ENCODE results near the gene STEAP4. TPM values are rescaled to one million over a fixed set of nuclear protein-coding genes. Genes with fewer than 3 reads are reported as not detected.

The STEAP4 gene
- total RNA-seq, 1 experiment from 2014 or later = 0.17 TPM

- TF ChIP-seq IRF2 (CRISPR knock-in tag; IDR thresholded peaks at IDR 0.05; ENCODE audit: borderline replicate concordance, low read depth) (no peak), ZNF219 (CRISPR knock-in tag; IDR thresholded peaks at IDR 0.05; ENCODE audit: borderline replicate concordance) (no peak), NR3C1 (CRISPR knock-in tag; conservative IDR thresholded peaks at IDR 0.05; ENCODE audit: low read depth) (no peak), GRHL2 (CRISPR knock-in tag; IDR thresholded peaks at IDR 0.05; ENCODE audit: insufficient replicate concordance, severe bottlenecking) (no peak), ZBTB43 (CRISPR knock-in tag; IDR thresholded peaks at IDR 0.05) (no peak), RELA (CRISPR knock-in tag; IDR thresholded peaks at IDR 0.05; ENCODE audit: borderline replicate concordance) (no peak), GABPB1 (CRISPR knock-in tag; IDR thresholded peaks at IDR 0.05) (no peak), ATF1 (CRISPR knock-in tag; IDR thresholded peaks at IDR 0.05) (no peak), MYBL2 (CRISPR knock-in tag; IDR thresholded peaks at IDR 0.05) (no peak), PRRX2 (CRISPR knock-in tag; IDR thresholded peaks at IDR 0.05) (no peak), FOXJ3 (CRISPR knock-in tag; IDR thresholded peaks at IDR 0.05; ENCODE audit: borderline replicate concordance) (no peak), ZNF138 (CRISPR knock-in tag; conservative IDR thresholded peaks at IDR 0.05) (no peak), SMAD3 (CRISPR knock-in tag; IDR thresholded peaks at IDR 0.05; ENCODE audit: borderline replicate concordance) (no peak), ZNF232 (CRISPR knock-in tag; IDR thresholded peaks at IDR 0.05) (no peak)
- TF ChIP-seq, protein P1, sequence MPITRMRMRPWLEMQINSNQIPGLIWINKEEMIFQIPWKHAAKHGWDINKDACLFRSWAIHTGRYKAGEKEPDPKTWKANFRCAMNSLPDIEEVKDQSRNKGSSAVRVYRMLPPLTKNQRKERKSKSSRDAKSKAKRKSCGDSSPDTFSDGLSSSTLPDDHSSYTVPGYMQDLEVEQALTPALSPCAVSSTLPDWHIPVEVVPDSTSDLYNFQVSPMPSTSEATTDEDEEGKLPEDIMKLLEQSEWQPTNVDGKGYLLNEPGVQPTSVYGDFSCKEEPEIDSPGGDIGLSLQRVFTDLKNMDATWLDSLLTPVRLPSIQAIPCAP (CRISPR knock-in tag; IDR thresholded peaks at IDR 0.05) = no peak
- TF ChIP-seq, protein P2, sequence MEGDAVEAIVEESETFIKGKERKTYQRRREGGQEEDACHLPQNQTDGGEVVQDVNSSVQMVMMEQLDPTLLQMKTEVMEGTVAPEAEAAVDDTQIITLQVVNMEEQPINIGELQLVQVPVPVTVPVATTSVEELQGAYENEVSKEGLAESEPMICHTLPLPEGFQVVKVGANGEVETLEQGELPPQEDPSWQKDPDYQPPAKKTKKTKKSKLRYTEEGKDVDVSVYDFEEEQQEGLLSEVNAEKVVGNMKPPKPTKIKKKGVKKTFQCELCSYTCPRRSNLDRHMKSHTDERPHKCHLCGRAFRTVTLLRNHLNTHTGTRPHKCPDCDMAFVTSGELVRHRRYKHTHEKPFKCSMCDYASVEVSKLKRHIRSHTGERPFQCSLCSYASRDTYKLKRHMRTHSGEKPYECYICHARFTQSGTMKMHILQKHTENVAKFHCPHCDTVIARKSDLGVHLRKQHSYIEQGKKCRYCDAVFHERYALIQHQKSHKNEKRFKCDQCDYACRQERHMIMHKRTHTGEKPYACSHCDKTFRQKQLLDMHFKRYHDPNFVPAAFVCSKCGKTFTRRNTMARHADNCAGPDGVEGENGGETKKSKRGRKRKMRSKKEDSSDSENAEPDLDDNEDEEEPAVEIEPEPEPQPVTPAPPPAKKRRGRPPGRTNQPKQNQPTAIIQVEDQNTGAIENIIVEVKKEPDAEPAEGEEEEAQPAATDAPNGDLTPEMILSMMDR (IDR thresholded peaks at IDR 0.05) = no peak
- TF ChIP-seq, protein P3, sequence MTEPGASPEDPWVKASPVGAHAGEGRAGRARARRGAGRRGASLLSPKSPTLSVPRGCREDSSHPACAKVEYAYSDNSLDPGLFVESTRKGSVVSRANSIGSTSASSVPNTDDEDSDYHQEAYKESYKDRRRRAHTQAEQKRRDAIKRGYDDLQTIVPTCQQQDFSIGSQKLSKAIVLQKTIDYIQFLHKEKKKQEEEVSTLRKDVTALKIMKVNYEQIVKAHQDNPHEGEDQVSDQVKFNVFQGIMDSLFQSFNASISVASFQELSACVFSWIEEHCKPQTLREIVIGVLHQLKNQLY (CRISPR knock-in tag; IDR thresholded peaks at IDR 0.05) = no peak
- TF ChIP-seq, protein P4, sequence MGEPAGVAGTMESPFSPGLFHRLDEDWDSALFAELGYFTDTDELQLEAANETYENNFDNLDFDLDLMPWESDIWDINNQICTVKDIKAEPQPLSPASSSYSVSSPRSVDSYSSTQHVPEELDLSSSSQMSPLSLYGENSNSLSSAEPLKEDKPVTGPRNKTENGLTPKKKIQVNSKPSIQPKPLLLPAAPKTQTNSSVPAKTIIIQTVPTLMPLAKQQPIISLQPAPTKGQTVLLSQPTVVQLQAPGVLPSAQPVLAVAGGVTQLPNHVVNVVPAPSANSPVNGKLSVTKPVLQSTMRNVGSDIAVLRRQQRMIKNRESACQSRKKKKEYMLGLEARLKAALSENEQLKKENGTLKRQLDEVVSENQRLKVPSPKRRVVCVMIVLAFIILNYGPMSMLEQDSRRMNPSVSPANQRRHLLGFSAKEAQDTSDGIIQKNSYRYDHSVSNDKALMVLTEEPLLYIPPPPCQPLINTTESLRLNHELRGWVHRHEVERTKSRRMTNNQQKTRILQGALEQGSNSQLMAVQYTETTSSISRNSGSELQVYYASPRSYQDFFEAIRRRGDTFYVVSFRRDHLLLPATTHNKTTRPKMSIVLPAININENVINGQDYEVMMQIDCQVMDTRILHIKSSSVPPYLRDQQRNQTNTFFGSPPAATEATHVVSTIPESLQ (CRISPR knock-in tag; IDR thresholded peaks at IDR 0.05) = no peak
- Mint-ChIP-seq H3K9me3 (peaks cover 16% of the 10 kb centered on the region), H3K36me3 (0 out of 2 replicates have a peak, but pooled peaks cover 3% of the 10 kb centered on the region), H3K27ac (no peak overlapping the region), H3K4me1 (no peaks in the 10 kb centered on the region), H3K4me3 (no peak overlapping the region), H3K27me3 (ENCODE audit: low read depth) (no peaks in the 10 kb centered on the region)
- ChIA-PET POLR2A (interaction anchor here (0.5 kb wide), 1 partner anchor 156 kb away, joined by 8 read pairs; no protein-coding TSS in a partner anchor), CTCF (no interaction called here)
- no peak for DNase-seq (ENCODE audit: low spot score)
- ATAC-seq = no peak
Observed at GRCh38 chr7:88331322-88331721, 24.6 kb upstream of the STEAP4 start.
